ENCODE results near the gene SNRK. TPM values are rescaled to one million over a fixed set of nuclear protein-coding genes. Genes with fewer than 3 reads are reported as not detected.

Gene SNRK
- polyA plus RNA-seq, 3 donors: 53.7 to 56.8 (median 54.1) TPM

DNA sequence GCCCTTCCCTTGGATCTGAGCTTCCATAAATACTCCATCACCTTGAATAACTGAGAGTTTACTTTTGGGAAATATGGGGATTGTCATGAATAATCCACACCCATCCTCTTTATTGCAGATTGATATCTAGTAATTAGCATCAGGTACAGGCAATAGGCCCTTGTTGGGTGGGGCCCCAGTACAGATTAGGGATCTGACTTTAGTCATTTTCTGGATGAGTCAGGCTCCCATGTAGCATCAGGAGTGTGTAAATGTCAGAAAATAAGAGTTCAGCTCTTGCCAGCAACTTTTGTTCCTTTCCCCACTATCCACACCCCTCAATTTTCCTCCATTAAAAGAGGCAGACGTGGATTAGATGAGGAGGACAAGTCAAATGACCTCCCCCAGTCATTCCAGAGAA lies 17.7 kb upstream of the SNRK start:
- no peak for DNase-seq (ENCODE audit: low read depth in 3 of 3, low spot score in 2 of 3)

DNA sequence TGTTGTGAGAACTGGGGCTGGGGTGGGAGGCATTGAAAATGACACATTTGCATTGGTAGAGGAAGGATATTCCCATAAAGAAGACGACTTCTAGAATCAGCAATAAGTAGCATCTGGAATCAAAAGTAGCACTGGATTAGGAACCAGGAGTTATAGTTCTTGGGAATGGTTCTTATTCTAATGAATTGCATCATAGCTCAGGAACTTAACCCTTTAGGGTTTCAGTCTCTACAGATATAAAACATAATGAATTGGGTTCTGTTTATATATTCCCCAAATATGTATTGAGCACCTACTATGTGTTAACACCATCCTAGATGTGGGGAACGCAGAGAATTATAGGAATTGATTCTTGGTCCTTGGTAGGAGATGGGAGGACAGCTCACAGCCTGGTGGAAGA lies 16.3 kb upstream of the SNRK start:
- no peak for DNase-seq (ENCODE audit: low read depth in 3 of 3, low spot score in 2 of 3)

- DNase-seq (ENCODE audit: low read depth in 3 of 3, low spot score in 2 of 3): no peak
Observed at GRCh38 chr3:43273416-43273815, 12.9 kb upstream of the SNRK start.

DNA sequence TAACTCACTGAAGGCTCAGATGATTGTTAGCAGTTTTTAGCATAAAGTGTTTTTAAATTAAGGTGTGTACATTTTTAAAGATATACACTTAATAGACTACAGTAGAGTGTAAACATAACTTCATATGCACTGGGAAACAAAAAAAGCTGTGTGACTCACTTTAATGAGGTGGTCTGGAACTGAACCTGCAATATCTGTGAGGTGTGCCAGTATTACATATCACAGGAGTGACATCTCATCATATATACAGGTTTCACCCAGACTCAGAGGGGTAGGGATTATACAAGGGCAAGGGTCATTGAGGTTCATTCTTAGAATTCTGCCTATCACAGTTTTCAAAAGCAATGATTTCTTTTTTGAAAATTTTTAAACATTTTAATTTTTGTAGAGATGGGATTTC lies 7.3 kb upstream of the SNRK start:
- no peak for DNase-seq (ENCODE audit: low read depth in 3 of 3, low spot score in 2 of 3)

DNA sequence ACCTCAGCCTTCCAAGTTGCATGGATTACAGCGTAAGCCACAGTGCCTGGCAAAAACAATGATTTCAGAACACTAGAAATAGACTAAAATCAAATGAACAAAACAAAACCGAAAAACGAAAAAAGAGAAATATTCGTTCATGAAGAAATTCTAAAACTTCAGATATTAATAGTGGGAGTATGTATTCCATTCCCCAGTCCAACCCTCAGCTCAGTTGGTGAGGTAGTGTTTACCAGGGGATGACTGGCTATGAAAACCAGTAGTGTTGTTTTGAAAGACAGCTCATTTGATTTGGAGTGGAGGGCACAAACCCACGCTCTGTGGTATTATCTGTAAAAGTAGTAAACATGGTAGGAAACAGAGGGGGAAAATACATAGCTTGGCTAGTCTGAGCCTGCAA lies 6.8 kb upstream of the SNRK start:
- DNase-seq (ENCODE audit: low read depth in 3 of 3, low spot score in 2 of 3): no peak

DNA sequence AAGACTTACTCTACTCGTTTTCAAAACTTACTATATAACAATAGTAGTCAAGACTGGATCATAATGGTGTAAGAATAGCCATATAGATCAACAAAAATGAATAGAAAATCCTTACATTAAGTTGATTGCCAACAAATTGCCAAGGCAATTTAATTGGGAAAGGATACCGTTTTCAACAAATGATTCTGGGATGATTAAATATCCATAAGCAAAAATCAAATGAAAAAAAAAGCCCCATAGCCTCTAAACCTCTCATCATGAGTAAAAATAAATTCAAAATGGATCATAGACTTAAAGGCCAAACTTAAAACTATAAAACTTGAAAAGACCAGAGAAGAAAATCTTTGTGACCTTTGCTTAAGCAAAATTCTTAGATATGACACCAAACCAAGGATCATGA lies 5.3 kb upstream of the SNRK start:
- no peak for DNase-seq (ENCODE audit: low read depth in 3 of 3, low spot score in 2 of 3)

GRCh38 chr3:43284171-43284570 lies 2.2 kb upstream of the SNRK start:
- no peak for DNase-seq (ENCODE audit: low read depth in 3 of 3, low spot score in 2 of 3)

DNA sequence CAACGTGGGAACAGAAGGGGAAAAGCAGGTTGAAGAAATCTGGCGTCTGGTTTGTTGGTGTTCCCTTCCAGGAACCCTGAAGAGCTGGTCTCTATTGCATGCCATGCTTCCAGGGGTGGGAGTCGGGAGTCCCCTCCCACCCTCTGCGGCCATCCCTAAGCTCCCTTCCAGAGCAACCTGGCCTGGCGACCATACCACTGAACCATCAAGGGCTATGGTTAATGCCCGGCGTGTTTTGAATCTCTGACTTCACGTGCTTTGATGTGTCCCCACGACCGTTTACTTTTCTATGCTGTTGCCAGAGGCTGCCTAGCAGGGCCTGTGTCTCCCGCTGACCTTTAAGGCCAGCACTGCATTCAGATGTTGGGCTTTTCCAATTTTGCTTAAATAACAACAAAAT lies 696 bp upstream of the SNRK start:
- DNase-seq (ENCODE audit: low read depth in 3 of 3, low spot score in 2 of 3): no peak

DNA sequence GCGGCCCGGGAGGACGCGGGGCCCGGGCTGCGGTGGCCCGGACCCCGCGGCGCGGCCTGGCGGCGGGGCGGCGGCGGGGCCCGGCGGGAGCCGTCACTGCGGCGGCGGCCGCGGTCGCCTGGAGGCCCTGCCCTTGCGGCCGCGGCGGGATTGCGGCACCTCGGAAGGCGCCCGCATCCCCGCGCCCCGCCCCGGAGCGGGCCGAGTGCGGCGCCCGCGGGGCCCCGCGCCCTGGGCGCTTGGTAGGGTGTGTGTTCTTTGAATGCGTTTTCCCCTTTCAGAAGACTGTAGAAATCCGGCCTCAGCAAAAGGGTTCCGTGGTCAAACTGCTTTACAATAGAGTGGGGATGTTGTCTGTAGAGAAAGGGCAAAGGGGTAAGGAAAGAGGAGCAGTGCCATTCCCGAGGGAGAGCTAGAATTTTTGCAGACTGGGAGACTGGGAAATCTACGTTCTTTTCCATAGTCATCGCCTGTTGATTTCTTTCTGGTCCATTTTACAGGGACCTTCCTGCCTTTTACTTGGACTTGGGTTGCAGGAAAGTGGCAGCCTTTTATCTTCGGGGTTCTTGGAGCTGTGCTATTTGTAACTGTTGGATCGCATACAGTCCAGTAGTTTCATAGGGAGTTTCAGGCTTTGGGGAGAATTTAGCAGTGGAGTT lies 630 bp downstream of the SNRK start:
- no peak for DNase-seq (ENCODE audit: low read depth in 3 of 3, low spot score in 2 of 3)

GRCh38 chr3:43287500-43287873 lies 1.1 kb downstream of the SNRK start:
- no peak for DNase-seq (ENCODE audit: low read depth in 3 of 3, low spot score in 2 of 3)

DNA sequence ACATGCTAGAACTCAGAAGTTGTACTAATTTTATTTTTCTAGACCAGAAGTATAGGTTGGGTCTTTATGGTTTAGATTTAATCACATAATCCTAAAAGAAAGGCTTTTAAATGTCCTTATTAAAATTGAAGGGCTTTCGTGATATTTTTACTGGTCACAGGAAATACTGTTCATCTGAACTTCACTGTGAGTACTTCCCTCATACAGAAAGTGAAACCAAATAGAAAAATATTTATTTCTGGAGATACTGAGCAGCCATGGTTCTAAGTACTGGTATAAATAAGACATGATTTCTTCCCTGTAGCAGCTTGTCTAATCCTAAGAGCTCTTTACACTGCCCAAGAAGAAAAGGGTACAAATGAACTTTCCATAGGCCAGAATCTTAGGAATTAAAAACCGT lies 2.0 kb downstream of the SNRK start:
- DNase-seq (ENCODE audit: low read depth in 3 of 3, low spot score in 2 of 3): no peak

GRCh38 chr3:43288850-43289249 lies 2.5 kb downstream of the SNRK start:
- DNase-seq (ENCODE audit: low read depth in 3 of 3, low spot score in 2 of 3): no peak

DNA sequence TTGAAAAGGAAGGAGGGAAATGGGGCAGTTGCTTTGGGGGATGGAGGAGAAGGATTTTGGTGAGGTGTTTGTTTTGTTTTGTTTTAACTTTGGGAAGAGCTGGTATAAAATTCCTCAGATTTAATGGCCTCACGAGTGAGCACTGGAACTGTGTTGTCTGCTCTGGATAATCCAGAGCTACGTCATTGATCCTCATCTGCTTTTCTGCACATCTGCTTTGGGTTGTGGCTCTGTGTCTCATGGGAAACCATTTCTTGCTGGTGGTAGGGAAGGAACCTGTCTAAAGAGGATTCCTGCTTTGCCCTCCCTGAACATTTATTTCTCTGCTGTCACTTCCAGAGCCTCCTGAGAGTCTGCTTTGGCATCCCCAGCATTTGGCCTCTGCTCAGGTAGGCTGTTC lies 3.1 kb downstream of the SNRK start:
- no peak for DNase-seq (ENCODE audit: low read depth in 3 of 3, low spot score in 2 of 3)

- no peak for DNase-seq (ENCODE audit: low read depth in 3 of 3, low spot score in 2 of 3)
Observed at GRCh38 chr3:43289841-43290470, 3.6 kb downstream of the SNRK start.

DNA sequence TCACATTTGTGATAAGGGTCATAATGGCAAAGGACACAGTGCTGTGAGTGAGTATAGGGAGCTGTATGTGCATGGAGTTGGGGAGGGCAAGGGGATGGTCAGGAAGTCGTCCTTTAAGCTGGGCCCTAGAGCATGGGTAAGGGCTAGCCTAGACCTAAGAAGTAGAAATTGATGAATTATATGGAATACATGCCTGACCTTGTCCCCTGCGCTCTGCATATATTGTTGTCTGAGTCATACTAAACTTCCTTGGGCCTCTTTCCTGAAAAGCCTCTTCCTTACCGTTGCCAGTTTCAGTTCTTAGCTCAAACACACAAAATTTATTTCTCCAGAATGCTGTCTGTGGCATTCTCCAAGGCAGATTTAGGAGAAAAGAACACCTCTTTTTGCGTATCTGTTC lies 4.6 kb downstream of the SNRK start:
- no peak for DNase-seq (ENCODE audit: low read depth in 3 of 3, low spot score in 2 of 3)

GRCh38 chr3:43291546-43291945 lies 5.2 kb downstream of the SNRK start:
- no peak for DNase-seq (ENCODE audit: low read depth in 3 of 3, low spot score in 2 of 3)

GRCh38 chr3:43294975-43295374 lies 8.6 kb downstream of the SNRK start:
- no peak for DNase-seq (ENCODE audit: low read depth in 3 of 3, low spot score in 2 of 3)

- DNase-seq (ENCODE audit: low read depth in 3 of 3, low spot score in 2 of 3): no peak
Observed at GRCh38 chr3:43296565-43296964, 10.2 kb downstream of the SNRK start.

GRCh38 chr3:43298292-43298691 lies 12.0 kb downstream of the SNRK start:
- DNase-seq (ENCODE audit: low read depth in 3 of 3, low spot score in 2 of 3): no peak

GRCh38 chr3:43298761-43299160 lies 12.4 kb downstream of the SNRK start:
- no peak for DNase-seq (ENCODE audit: low read depth in 3 of 3, low spot score in 2 of 3)

GRCh38 chr3:43302116-43302880 lies 16.0 kb downstream of the SNRK start:
- DNase-seq (ENCODE audit: low read depth in 3 of 3, low spot score in 2 of 3): no peak

DNA sequence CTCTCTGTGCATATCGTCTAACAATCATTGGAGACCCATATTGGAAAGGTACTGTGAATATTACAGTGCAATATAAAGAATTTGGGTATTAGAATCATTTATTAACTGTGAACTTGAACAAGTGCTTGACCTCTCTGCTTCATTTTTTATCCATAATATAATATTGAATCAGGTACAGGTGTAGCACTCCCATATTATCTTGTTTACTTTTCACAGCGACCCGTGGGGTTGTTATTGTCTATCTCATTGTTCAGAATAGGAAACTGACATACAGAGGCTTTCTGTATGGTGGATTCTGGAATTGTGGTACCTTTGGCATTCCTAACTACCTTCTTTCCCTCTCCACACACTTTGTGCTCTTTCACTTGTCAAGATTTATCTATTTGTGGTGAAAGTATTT lies 17.8 kb downstream of the SNRK start:
- DNase-seq (ENCODE audit: low read depth in 3 of 3, low spot score in 2 of 3): no peak

Measured in right renal cortex interstitium (tissue), 3 donors.